NCI-H2196 treated with DMSO at 0.1 percent for 48 hours (cell line): Measurements from ENCODE around the gene FAAP20.
A peak's percentile ranks its signal among the peaks of the same experiment; 100 is the strongest.

ENCODE experiments used
- DNase-seq: peaks from one replicate; lab custom pipeline; 2025; ENCODE audit not compliant: unreplicated experiment; lab: John Stamatoyannopoulos, UW

Gene FAAP20

DNA sequence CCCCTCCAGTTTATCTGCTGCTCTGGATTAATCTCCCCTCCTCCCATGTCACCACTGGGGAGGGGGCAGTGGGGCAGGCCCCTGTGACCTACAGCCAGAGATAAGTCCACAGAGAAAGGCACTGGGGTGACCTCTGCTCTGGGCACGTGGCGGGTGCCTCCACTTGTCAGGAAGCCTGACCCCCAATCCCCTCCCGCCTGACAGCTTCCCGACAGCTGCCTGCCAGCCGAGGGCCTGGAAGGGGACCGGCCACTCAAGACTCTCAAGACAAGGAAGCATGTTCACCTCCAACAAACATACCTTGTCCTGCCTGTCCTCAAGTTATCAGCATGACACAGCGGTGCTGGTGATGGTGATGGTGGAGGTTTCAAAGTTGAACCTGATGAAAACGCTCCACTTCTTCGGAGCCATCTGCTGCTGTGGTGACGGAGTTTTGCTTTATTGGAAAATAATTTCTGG lies 3.2 kb upstream of the FAAP20 start:
- DNase-seq, result no peak

DNA sequence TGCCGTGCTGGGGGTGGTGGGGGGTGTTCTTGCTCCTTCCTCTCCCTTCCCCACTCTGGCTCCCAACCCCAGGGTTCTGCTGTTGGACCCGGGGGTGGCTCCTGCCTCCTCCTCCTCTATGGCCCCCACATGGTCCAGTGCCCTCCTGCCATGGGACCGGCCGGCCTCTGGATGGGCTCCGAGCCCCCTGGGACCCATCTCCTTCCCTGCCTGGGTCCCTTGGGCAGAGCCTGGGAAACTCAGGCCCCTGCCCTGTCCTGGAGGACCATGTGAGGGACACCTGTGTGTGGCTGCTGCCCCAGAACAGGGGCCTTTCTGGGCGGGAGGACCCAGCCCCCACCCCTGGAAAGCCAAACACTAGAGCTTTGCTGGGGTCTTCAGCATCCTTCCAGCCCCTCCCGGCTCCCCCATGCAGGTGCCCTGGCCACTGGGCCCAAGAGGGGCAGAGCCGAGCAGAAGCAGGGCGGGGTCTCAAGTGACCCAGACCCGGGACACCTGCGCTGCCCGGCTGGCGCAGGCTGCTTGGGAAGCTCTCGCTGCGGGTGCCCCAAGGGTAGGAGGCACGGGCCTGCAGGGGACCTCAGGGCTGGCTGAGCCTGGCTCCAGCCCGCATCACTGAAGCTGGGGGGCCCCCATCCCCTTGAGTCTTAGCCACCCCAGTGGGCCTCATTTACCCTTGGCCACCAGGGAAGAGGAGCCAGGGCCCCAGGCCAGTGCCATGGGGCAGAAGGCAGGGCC lies 2.5 kb upstream of the FAAP20 start:
- no peak for DNase-seq

DNA sequence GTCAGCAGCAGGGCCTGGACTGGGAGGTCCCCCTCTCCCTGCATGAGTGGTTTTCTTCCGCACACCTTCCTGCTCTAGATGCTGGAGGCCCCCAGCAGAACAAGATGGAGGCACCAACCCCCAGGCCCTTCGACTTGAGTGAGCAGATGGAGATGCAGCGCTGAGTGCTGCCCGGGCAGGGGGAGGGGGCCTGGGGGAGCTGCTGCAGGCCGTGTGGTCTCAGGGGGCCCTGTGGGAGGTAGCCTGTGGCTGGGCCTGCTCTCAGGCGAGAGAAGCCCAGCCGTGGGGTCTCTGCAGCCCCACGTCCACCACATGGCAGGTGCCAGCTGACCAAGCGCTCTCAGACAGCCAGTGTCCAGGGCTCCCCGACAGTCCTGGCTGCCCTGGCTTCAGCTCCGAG lies 1.2 kb upstream of the FAAP20 start:
- no peak for DNase-seq

DNA sequence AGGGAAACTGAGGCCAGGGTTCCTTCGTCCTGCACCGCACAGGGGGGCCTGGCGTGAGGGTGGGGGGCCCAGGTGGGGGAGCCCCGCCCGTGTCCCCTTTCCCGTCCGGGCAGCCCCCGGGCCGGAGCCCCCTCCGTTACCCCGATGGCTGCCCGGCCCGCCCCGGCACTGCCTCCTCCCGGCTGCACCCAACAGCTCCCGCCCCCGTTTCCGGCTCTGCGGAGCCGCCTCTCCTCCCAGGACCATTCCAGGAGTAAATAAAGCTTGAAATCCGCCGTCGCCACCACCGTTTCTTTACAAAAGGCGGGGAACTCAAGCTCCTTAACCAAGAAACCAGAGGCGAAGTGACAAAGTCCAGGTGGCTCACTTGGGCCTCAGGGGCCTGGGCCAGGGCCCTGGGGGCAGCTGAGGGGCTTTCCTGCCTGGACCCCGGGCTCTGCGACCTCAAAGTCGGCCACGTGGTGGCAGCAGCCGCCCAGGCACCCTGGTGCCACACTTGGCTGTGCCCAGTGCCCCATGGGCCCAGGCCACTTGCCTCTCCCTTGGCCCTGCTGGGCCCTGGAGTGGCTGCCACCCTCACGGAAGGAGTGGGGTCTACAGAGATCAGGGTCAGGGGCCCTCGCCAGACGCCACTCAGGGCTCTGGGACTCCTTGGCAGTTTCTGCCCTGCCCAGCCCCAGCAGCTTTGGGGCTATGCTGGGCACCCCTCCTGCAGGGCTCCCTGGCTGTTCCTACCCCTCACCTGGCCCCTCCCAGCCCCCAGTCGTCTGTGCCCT lies 514 bp upstream of the FAAP20 start:
- DNase-seq, result peak; percentile 77

DNA sequence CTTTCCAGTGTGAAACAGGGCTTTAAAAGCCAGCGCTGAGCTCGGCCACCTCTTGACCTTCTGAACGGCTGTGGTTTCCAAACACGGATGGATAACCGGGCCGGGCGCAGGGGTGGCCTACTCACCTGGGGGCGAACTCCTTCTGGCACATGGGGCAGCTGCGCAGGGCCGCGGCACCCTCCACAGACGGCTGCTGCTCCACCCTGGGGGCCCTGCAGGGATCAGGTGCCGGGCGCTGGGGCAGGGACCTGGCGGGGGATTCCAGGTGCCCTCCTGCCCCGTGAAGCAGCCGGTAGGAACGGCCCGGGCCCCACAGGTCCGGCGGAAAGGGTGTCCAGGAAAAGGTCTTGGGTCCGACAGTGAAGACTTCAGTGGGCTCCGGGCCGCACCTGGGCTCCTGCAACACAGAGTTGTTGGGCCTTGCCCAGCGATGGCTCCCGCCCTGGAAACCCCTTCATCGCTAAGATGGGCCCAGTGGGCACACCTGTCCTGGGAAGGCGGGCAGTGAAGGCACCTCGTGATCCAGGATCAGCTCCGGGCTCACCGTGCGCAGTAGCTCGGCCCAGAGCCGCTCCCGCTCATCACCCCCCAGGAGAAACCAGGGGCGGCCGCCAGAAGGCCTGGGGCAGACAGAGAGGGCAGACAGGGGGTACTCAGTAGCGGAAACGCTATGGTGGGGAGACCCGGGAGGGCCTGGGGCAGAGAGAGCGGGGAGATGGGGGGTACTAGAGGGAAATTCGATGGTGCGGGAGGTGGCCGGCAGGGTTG lies 874 bp downstream of the FAAP20 start:
- DNase-seq, result no peak

DNA sequence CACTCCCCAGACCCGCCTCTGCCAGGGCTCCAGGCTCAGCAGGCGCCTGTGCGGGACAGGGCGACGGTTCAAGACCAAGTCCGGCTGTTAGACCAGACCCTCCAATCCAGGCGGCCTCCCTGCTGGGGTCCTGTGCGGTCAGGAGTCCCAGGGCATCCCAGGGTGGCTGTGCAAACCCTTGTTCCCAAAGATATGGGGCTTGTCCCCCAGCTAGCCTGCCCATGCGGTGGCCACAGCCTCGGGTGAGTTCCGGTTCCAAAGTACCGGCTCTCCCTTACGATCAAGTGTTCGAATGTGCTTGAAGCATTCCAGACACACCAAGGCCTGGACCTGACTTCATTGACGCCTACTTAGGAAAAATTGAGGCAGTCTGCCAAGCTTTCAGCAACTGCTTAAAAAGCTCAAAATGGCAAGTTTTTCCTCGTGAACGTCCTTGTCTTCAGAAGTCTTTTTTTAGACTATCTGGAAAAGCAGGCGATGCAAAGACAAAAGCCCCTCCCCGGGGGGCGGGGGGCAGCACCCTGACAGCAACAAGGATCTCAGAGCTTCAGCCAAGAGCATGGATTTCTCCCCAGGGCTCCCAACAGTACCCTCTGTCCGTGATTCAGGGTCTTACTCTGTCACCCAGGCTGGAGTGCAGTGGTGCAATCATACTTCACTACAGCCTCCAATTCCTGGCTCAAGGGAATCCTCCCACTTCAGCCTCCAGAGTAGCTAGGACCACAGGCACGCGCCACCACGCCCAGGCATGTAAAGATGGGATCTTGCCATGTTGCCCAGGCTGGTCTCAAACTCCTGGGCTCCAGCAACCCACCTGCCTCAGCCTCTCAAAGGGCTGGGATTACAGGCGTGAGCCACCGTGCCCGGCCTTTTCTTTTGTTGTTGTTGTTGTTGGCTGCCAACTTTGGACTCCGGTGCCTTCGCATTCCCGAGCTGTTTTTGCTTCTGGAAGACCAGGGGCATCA lies 2.3 kb downstream of the FAAP20 start:
- no peak for DNase-seq

DNA sequence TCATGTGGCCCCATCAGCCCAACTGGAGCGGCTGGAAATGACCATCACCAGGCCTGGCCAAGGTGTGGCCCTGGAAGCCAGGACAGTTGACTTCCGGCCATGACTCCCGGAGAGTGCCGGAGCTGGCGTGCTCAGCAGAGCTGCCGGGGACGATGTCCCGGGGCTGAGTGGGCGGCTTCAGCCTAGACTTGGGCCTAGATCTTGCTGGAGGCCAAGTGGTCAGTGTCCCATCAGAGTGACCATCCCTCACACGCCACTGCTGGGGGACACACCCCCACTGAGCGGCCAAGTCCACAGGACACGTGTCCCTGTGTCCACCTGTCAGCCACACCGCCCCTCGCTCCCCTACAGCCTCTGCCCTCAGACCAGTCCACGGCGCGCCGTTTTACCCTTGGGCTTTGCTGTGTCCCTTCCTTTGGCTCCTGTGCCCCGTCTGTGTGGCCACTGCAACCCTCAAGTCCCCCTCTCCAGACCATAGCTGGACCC lies 4.0 kb downstream of the FAAP20 start:
- no peak for DNase-seq

DNA sequence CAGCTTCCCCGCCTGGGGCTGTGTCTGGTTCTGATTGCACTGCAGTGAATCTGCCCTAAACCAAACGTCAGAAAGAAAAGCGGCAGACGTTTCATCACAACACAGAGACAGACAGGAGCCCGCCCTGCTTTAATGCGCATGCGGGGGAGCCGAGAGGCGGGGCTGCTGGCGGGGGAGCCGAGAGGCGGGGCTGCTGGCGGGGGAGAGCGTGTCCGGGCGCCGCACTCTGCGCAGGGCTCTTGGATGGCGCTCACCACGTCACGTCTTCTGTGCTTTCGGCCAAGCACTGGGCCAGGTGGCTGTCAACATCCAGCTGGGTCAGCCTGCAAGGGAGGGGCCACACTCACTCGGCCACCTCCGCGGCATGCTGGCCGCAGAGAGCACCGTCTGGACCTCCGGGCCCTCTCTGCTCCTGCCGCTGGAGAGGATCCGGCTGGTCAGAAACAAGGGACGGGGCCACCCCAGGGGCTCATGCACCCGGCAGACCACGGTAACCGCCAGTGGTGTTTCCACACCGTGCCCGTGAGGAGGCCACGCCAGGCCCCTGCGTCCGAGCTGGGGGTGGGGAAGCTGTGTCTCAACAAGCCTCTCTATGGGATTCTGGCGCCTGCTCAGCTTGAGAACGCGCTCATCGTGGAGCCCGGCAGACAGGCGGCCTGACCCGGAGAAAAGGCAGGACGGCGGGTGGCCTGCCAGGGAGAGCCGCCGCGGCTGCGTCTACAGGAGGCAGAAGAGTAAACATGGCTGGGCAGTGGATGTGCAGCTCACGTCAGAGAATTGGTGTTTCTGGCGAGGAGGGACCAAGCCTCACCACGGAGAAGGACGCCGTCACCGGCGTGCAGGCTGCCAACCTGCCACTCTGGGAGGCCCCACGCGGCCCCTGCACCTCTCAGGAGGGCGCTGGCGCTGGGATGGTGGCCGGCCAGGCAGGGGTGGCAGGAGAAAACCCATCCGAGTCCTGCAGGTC lies 4.8 kb downstream of the FAAP20 start:
- peak; percentile 95 for DNase-seq

DNA sequence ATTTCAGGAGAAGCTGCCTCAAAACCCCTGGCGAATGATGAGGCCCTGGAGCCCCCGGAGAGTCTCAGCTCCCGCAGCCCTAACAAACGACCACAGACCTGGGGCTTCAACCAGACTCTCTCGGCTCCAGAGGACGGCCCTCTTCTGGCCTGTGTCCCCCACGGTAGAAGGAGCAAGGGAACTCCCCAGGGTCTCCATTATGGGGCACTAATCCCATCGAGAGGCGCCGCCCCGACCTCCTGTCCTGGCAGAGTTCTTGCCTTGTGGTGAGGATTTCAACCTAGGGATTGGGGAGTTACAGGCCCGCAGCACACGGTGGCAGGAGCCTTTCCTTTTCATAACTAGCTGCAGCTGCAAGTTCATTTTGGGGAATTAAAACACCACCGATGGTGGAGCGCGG lies 6.2 kb downstream of the FAAP20 start:
- DNase-seq, result no peak

DNA sequence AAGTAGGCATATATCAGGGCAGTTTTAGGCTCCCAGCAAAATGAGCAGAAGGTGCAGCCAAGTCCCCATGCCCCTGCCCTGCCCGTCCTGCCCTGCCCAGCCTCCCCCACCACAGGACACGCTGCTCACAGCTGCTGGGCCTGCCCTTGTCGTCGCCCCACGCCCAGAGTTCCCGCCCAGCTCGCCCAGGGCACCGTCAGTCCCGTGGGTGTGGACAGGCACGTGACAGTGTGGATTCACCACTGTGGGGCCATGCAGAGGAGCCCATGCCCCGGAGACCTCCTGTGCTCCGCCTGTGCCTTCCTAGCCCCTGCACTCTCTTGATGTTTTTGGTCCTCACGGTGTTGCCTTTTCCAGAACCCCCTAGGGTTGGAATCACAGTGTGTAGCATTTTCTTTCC lies 7.0 kb downstream of the FAAP20 start:
- DNase-seq, result no peak

DNA sequence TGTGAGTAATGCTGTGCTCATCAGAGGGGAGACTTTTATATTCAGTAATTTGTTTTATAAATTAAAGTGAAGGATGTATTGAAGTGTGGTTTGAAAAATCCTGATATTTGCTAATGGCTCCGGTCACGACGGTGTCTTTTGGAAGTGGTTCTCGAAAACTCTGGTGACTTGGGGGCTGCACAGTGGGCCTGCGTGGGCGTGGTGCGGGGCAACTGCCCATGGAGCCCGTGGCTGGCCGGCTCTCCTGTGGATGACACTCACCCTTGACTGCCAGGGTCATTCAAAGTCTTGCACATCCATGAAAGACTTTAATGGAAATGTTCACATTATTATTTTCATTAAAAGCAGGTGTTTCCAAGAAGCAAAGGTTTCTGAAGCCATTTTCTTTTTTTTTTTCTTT lies 7.7 kb downstream of the FAAP20 start:
- no peak for DNase-seq

DNA sequence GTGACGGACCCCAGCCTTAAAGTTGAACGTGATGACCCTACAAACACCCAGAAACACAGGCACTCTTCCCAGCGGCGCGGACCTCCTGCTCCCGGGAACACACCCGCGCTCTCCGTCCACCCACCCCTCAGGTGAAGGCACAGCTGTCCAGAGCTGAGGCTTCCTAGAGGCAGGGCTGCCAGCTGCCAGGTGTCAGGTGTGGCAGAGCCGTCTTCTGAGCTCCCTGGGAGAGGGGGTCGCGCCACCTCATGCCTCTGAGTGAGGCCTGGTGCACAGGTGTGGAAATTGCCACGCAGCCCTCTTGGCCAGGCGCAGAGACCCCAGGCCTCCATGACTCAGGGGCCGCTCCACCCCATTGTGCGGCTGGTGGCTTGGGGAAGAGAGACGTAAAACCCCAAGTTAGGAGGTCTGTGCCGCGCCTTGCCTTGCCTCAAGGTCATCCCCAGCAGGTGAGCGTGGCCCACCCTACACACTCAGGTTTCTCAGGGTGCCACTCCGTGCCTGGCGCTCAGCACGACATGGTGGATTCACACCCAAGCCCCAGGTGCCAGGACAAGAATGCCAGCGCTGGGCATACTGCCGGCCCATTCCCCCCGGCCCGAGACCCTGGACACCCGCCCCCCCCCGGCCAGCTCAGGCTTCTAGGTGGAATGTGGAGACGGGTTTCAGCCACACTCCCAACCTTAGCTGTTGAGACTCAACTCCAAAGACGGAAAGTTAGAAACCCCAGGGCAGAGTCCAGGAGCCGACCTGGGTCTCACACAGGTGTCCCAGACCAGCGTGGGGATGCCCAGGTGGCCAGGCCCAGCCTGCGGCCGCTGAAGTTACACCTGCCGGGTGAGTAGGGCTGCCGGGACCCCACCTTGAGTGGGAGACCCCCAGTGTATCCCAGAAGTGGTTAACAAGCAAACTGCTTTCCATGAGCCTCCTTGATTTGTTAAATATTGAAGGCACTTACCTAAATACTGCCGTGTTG lies 8.4 kb downstream of the FAAP20 start:
- no peak for DNase-seq

DNA sequence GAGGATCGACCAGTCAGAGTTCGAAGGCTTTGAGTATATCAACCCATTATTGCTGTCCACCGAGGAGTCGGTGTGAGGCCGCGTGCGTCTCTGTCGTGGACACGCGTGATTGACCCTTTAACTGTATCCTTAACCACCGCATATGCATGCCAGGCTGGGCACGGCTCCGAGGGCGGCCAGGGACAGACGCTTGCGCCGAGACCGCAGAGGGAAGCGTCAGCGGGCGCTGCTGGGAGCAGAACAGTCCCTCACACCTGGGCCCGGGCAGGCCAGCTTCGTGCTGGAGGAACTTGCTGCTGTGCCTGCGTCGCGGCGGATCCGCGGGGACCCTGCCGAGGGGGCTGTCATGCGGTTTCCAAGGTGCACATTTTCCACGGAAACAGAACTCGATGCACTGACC lies 9.6 kb downstream of the FAAP20 start:
- DNase-seq, result no peak

DNA sequence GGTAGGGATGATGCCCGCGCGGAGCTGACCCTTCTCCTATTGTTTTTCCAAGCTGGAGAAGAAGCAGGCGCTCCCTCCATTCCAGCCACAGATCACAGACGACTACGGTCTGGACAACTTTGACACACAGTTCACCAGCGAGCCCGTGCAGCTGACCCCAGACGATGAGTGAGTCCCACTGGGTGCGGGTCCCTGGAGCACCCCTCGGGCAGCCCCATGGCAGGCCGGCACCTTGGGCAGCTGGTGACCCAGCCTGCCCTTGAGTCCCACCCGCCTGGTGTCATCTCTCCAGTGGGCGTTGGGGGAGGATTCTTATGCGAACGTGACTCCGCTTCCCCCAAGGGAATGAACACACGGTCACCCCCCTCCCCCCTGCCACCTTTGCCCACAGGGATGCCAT lies 10.0 kb downstream of the FAAP20 start:
- DNase-seq, result no peak

DNA sequence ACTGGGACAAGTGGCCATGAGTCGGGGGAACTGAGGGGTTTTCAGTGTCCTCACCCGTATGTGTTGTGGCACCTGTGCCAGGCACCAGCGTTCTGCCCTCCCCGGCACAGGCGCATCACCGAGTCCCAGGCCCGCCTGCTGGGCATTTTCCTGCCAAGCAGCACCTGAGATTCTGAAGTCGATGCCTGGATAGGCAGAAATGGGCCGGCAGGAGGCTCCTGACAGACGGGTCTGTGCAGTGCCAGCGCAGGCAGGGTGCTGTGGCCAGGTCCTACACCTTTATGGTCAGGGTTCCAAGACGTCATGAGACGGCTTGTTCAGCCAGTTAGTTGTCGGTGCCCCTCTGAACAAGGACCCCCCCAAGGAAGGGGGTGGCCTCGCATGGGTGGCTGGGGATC lies 10.6 kb downstream of the FAAP20 start:
- DNase-seq, result no peak

DNA sequence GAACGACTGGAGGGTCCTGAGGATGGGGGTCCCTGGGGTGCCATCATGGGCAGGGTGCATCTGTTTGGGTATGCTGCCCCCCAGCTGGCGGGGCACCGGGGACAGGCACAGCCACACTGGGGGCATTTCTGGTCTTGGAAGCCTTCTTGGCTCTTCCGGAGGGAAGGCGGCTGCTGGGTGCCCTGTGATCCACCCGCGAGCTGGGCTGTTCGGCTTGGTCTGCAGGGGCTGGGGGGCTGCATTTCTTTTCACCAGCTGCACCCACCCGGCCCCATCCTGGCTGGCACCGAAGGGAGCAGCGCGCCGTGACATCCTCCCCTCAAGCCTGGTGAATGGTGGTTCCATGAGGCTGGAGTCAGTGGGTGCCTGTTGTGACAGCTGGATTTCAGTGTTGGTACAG lies 12.2 kb downstream of the FAAP20 start:
- DNase-seq, result no peak

DNA sequence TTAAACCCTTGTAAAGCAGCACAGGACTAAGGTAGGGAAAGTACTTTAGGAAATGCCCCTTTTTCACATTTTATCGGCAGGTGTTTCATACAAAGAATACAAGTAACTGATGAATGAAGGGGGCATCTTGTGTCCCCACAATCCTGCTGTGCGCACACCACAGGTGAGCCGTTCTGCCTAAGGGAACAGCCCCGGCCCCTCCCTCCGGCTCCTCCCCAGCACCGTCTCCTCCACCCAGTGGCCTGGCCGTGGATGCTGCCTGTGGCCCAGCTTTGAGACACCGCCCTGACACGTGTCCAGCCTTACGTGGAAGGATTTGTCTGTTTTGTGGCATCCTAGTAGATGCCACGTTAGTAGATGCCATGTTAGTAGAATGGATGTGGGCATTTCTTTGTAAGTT lies 12.8 kb downstream of the FAAP20 start:
- DNase-seq, result no peak

DNA sequence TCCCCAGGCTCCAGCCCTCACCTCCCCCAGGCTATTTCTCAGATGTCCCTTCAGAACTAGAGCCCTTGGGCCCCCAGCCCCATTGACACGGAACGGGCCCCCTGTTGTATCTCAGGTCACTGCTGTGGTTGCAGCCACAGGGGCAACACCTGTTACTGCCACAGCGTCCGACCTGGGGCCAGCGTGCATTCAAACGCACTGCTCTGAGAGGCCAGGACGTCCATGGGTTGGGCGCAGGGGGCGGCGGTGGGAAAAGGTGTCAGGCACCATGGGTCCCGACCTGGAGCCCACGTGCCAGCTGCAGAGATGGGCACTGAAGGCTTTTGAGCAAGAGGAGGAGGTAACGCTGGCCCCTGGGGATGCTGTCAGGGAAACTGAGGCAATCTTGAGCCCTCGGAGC lies 13.3 kb downstream of the FAAP20 start:
- DNase-seq, result no peak
